GM23338 (cell line): ENCODE results near the gene FAM216A. TPM values are rescaled to one million over a fixed set of nuclear protein-coding genes. Genes with fewer than 3 reads are reported as not detected.

Experiments
- CREB1 ChIP-seq: fragments of 250-450 bp; sonication (Bioruptor Pico); IDR thresholded peaks from 2 replicates; pipeline ENCODE4 v1.5.0; 2020; ENCODE audit warnings: low read depth, mild to moderate bottlenecking, moderate library complexity
- EZH2 ChIP-seq: fragments of 200-600 bp; sonication (generic); IDR thresholded peaks from one replicate; pipeline ENCODE4 v1.8.0; 2017; ENCODE audit warnings: antibody characterized with exemption, mild to moderate bottlenecking, low read depth; ENCODE audit not compliant: unreplicated experiment
- NANOG ChIP-seq: IDR thresholded peaks from 2 replicates; pipeline ENCODE4 v1.6.1; 2016; ENCODE audit warnings: antibody characterized with exemption, borderline replicate concordance
- REST ChIP-seq: IDR thresholded peaks from one replicate; pipeline ENCODE4 v1.6.1; 2018; ENCODE audit warnings: antibody characterized with exemption; ENCODE audit not compliant: unreplicated experiment
- ZNF462 ChIP-seq: fragments of 250-450 bp; sonication (Bioruptor Pico); IDR thresholded peaks from 2 replicates; pipeline ENCODE4 v1.5.0; 2020; ENCODE audit warnings: mild to moderate bottlenecking, moderate library complexity
- polyA plus RNA-seq: library from polyadenylated mRNA; unstranded; fragments of >200 nt; fragmentation: Nextera tagmentation; extraction: Ambion mirVana; gene quantifications from 2 replicates; pipeline ENCODE4 v1.2.1, GENCODE V29; 2016
- total RNA-seq: library from RNA; depleted of rRNA; stranded (reverse); fragments of >200 nt; shearing (Covaris generic); gene quantifications from 2 replicates; pipeline ENCODE4 v1.2.3, GENCODE V29; 2014

Gene FAM216A
- total and polyA plus RNA-seq, 2 experiments from 2014 or later = 27.1 to 53.0 TPM

- TF ChIP-seq ZNF462 (CRISPR knock-in tag) (no peak), CREB1 (CRISPR knock-in tag) (no peak), NANOG (no peak), EZH2 (no peak), REST (no peak)
Observed at GRCh38 chr12:110531741-110532333, 63.2 kb downstream of the FAM216A start (continued).
